Measurements from ENCODE around the gene RALGDS.

DNA sequence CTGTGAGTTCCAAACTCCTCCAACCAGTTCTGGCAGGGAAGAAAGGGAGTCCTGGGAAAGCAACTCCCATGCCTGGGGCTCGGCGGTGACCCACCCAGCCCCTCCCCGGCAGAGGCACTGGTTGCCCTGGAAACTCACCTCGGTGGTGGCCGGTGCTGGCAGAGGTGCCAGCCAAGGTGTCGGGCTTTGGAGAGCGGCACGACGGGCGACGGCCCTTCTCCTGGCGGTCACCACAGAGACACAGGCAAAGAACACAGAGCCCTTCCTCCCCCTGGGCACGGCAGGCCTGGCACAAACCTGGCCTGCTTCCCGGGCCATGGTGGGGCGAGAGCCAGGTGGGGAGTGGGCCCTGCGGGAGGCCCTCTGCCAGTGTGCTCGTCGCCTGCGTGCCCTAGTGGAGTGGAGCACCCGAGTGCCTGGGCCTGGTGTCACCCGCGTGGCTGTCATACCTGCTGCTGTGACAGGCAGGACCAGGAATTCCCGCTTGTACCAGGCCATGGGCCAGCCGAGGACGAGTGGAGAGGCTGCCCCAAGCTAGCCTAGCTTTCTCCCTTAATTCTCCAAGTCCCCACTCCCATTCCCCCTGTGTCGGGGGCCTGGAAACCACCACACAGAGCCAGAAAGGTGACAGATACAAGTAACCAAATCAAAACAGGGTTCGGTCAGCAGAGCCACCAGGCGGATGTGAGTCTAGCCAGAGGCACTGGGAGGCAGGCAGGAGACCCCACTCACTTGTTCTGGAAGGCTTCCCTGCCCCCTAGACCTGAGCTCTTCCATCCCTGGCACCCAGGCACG, 8.2 kb upstream of the RALGDS start:
- TF ChIP-seq, protein P1, sequence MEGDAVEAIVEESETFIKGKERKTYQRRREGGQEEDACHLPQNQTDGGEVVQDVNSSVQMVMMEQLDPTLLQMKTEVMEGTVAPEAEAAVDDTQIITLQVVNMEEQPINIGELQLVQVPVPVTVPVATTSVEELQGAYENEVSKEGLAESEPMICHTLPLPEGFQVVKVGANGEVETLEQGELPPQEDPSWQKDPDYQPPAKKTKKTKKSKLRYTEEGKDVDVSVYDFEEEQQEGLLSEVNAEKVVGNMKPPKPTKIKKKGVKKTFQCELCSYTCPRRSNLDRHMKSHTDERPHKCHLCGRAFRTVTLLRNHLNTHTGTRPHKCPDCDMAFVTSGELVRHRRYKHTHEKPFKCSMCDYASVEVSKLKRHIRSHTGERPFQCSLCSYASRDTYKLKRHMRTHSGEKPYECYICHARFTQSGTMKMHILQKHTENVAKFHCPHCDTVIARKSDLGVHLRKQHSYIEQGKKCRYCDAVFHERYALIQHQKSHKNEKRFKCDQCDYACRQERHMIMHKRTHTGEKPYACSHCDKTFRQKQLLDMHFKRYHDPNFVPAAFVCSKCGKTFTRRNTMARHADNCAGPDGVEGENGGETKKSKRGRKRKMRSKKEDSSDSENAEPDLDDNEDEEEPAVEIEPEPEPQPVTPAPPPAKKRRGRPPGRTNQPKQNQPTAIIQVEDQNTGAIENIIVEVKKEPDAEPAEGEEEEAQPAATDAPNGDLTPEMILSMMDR (IDR thresholded peaks at IDR 0.05; ENCODE audit: low read depth, low read length) = no peak
- TF ChIP-seq EZH2phosphoT487 (IDR thresholded peaks at IDR 0.05; ENCODE audit: low read depth) = no peak
